Epithelial cell of prostate (primary cell): ENCODE measurements around the gene MOB3C.
"Not testable (repeated sequence)": the region's sequence is repeated elsewhere in the genome, so short reads cannot be mapped to it uniquely, and the experiment has no call there.

Experiments
- DNase-seq: peaks from one replicate; pipeline ENCODE4 v3.0.0-alpha.2; 2011; ENCODE audit warnings: low read depth, low spot score
- H3K27ac ChIP-seq: fragments of 450-650 bp; 2 replicates; pipeline ENCODE4 v1.5.1; 2017; ENCODE audit warnings: mild to moderate bottlenecking

Gene MOB3C

DNA sequence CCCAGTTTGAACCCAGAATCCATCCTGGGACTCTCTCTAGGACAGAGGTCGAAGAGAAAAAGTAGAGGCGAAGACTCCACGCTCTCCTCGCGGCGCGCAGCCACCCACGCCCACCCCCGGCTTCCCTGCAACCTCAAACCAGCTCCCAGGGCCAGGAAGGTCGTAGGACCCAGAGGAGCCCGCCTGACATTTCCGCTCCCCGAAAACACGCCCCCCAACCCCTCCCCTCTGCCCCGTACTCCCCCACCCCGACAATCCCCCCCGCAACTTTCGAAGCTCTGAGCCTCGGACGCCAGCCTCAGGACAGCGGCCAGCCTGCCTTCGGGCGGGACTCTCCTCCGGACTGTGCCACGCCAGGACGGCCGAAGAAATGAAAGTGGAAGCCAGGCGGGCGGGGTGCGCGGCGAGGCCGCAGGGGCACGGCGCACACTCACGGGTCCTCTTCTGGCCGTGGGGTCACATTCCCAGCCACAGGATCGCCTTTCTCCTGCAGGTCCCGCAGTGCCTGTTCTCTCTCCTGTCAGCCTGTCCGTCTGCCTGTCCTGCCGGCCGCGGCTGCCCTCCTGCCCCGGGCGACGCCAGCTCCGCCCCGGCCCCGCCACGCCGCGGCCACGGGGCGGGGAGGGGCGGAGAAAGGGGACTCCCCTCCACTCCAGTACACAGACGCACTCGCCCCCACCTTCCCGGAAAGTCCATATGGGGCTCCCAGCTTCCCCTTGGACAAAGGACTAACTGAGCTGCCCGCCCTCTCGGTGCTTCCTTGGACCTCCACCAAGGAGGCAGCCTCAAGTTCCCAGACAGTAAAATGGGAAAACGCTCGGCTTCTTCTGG, at the start of gene MOB3C:
Gene MOB3C (minus strand): TSS at position 535 of the 831 bp plus-strand sequence. CDS start 3,490 bp downstream, outside the sequence.
- H3K27ac ChIP-seq = peak within 1 kb of the TSS; percentile 91
- no peak for DNase-seq

DNA sequence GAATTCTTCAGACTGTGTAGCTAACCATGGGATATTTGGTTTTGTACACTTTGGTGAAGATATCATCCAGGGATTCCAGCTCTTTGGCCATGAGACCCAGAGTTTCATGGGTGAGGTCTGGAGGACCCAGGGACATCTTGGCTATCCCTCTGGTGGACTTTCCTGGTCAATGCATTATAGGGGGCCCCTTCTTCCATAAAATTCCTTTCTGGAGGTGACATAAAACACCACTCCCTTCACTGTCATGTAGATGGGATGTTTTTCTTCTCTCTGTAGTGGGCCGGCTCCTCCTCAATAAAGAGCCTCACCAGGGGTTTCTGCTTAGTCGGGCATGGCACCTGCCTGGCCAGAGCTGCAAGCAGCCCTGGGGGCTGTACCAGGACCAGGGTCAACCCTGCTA, 49.4 kb upstream of the MOB3C start:
- no peak for DNase-seq
- no peak overlapping the region for H3K27ac ChIP-seq

DNA sequence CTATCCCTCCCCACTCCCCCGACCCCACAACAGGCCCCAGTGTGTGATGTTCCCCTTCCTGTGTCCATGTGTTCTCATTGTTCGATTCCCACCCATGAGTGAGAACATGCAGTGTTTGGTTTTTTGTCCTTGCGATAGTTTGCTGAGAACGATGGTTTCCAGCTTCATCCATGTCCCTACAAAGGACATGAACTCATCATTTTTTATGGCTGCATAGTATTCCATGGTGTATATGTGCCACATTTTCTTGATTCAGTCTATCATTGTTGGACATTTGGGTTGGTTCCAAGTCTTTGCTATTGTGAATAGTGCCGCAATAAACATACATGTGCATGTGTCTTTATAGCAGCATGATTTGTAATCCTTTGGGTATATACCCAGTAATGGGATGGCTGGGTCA, 46.3 kb upstream of the MOB3C start:
- not testable (repeated sequence) for DNase-seq, H3K27ac ChIP-seq

DNA sequence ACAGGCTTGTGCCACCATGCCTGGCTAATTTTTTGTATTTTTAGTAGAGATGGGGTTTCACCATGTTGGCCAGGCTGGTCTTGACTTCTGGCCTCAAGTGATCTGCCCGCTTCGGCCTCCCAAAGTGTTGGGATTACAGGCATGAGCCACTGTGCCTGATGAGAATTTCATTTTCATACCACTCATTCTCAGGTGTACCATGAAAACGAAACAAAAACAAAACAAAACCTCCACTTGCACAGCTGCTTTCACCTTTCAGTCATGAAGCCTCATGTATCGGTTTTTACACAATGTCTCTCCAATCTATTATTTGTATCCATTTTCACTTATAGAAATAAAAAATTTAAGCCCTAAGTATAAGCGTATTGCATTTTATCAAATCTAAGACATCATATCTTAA, 43.5 kb upstream of the MOB3C start:
- not testable (repeated sequence) for DNase-seq, H3K27ac ChIP-seq

DNA sequence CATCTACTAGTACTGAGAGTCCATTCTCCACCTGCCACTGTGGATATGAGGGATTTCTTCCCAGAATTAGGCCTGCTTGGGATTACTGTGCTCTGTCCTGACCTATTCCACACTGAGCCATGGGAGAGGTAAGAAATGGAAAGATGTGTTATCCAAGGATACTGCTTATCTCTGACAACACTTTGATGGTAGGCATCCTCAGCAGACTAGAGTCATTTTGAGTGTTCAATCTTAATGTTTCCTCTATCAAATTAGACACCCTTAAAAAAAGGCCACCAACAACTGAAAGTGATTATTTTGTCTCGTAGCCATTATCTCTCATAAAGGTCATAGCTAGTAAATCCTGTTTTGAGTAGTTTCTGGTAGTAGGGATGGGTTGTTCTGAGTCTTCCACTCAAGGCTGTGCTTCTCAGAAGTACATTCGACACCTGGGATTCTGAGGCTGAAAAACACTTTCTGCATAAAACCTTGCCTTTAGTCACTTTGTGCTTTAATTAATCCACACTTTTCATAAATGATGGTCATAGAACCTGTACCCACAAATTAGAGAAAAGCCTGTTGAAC, 42.8 kb upstream of the MOB3C start:
- DNase-seq = no peak
- no peak overlapping the region for H3K27ac ChIP-seq

DNA sequence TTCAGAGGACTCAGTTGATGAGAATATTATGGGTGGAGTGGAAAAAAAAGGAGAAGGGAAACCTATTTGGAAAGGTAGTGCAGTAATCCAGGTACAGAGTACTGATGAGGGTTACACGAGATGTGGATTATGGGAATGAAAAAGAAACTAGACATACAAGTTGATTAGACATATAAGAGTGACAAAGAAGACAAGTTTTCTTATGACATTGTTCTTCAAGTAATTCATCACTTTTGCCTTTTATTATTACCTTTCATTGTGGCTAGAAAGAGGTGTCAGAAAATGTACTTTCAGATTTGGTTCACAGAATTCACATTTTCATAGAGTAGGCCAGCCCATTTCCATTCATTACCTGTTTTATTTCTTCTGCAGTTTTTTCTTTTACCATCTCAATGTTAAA, 41.2 kb upstream of the MOB3C start:
- no peak for DNase-seq
- no peak overlapping the region for H3K27ac ChIP-seq

DNA sequence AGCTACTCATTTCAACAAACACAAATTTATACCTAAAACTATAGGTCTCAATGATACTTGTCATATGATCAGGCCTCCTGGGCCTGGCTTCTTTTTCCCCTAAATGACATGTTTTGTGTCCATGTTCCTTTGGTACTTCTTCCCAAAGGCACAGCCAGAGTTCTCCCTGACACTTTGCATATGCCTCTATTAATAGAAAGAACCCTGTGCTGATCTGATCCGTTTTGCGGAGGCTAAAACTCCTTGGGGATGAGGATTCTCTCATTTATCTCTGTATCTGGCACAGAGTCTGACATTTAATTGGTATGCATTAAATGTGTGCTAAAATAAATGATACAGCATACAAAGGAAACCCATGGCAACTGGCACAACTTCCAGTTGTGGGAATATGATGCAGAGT, 40.0 kb upstream of the MOB3C start:
- no peak for DNase-seq

DNA sequence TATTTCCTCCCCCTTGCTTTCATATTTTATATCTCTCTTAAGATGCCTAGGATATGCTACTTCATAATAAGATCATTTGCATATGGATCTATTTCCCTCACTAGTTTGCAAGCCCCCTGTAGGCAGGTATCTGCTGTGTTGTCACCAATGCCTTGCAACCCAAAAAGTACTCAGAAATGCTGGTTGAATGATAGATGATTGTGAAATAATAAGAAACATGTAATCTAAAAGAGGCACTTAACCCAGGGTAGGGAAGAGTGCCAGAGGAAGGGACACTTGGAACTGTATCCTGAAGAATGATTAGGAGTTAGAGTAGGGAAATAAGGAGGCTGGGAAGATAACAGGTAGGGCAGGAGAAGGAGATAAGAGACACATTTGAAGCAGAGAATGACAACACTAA, 39.2 kb upstream of the MOB3C start:
- H3K27ac ChIP-seq = no peak overlapping the region
- DNase-seq = no peak

More for the DNA sequence above, 40.0 kb upstream of the MOB3C start:
- H3K27ac ChIP-seq = no peak overlapping the region

DNA sequence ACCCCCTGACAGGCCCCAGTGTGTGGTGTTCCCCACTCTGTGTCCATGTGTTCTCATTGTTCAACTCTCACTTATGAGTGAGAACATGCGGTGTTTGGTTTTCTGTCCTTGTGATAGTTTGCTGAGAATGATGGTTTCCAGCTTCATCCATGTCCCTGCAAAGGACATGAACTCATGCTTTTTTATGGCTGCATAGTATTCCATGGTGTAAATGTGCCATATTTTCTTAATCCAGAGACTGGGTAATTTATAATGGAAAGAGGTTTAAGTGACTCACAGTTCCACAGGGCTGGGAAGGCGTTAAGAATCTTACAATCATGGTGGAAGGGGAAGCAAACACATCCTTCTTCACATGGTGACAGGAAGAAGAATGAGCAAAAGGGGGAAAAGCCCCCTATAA, 38.1 kb upstream of the MOB3C start:
- H3K27ac ChIP-seq, DNase-seq: not testable (repeated sequence)

DNA sequence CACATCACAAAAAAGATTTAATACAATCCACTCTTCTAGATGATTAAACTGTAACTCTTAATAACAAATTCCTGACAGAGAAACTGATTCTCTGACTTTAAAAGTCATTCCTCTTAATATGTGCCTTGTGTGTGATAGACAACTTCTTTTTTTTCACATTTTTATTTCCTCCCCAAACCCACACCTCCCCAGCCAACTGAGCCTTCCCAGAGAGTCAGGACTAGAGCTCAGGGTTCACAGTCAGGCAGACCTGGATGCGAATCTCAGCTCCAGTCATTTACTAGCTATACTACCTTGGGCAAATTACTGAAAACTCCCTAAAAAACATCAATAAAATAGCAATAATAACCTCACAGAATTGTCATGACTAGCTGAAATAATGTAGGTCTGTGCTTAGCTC, 37.4 kb upstream of the MOB3C start:
- no peak overlapping the region for H3K27ac ChIP-seq
- DNase-seq = no peak

DNA sequence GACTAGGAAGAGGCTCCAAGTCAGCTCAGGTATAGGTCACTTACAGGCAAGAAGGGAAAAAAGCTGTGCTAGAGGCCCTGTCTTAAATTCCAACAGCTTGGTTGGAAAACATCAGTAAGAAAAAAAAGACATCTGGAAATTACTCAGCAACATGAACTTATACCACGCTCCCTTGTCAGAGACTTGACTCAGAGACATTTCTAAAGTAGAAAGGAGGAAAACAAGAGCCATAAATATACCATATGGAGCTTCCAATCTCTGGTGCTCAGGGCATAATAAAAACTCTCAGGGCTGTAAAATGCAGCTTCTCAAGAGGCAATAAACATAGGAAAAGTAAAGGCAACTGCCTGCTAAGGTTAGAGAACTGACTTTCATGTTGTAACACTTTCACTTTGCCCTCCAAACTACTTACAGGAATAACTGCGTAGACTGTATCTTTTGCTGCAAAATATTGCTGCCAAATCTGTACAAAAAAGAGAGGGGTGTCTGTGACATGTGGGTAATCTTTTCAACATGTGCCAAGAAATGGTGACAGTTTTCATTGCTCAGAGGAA, 36.9 kb upstream of the MOB3C start:
- DNase-seq = no peak
- H3K27ac ChIP-seq = no peak overlapping the region

DNA sequence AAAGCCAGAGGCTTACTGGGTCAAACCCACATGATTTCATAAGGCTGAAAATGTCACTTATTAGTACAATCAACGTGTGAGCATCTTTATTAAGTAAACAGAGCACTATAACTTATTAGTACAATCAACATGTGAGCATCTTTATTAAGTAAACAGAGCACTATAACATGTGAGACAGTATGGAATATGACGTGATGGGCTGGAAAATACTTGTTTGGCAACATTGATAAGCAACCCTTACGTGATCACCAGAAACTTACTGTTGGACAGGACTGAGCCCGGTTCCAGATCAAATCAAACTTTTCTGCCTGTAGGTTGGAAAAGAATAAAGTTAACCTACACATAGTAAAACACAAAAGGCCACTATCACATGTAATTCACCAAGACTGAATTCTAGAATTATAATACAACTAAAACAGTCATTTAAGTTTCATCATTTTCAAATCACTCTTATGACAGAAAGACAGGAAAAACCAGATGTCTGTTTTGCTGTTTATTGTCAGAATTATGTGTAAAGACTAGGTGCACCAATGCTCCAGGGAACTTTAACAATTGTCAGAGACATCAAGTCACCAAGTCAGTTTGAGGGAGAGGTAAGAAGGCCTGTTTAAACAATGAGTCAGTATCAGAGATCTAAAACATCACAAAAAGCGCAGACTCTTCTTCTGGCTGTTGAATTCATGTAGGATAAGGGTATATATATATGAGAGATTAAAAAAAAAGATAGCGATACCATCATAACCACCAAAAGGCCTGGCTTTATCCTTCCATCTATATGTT, 35.9 kb upstream of the MOB3C start:
- DNase-seq = no peak

DNA sequence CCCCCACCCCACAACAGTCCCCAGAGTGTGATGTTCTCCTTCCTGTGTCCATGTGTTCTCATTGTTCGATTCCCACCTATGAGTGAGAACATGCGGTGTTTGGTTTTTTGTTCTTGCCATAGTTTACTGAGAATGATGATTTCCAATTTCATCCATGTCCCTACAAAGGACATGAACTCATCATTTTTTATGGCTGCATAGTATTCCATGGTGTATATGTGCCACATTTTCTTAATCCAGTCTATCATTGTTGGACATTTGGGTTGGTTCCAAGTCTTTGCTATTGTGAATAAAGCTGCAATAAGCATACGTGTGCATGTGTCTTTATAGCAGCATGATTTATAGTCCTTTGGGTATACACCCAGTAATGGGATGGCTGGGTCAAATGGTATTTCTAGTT, 34.5 kb upstream of the MOB3C start:
- not testable (repeated sequence) for H3K27ac ChIP-seq, DNase-seq

More for the DNA sequence above, 35.9 kb upstream of the MOB3C start:
- H3K27ac ChIP-seq = no peak overlapping the region

DNA sequence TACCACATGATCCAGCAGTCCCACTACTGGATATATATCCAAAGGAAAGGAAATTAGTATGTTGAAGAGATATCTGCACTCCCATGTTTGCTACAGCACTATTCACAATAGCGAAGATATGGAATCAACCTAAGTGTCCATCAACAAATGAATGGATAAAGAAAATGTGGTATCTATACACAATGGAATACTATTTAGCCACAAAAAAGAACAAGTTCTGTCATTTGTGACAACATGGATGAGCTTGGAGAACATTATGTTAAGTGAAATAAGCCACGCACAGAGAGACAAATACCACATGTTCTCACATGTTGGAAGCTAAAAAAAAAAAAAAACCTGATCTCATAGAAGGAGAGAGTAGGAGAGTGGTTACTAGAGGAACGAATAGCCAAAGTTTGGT, 33.9 kb upstream of the MOB3C start:
- no peak for DNase-seq
- no peak overlapping the region for H3K27ac ChIP-seq

DNA sequence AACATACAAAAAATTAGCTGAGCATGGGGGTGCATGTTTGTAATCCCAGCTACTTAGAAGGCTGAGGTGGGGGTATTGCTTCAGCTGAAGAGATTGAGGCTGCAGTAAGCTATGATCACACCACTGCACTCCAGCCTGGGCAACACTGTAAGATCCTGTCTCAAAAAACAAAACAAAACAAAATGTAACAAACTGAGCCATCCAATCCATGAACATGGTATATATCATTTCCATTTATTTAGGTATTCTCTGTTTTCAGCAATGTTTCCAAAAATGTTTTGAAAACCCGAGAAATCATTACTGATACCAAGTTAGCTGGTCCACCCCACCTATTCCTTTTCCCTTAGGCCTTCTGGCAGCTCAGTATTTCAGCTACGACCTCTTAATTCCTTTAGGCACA, 33.2 kb upstream of the MOB3C start:
- H3K27ac ChIP-seq = no peak overlapping the region
- no peak for DNase-seq

DNA sequence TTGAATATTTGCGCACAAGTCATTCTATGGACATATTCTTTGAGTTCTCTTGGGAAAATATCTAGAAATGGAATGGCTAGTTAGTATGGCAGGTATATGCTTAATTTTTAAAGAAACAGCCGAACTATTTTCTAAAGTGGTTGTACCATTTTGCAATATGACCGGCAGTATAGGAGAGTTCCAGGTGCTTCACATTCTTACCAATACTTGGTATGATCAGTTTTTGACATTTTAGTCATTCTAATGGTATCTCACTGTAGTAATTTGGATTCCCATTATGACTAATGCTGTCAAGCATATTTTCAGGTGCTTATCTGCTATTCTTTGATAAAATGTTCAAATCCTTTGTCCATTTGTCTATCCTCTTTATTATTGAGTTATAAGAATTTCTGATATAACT, 31.0 kb upstream of the MOB3C start:
- no peak for DNase-seq
- no peak overlapping the region for H3K27ac ChIP-seq

DNA sequence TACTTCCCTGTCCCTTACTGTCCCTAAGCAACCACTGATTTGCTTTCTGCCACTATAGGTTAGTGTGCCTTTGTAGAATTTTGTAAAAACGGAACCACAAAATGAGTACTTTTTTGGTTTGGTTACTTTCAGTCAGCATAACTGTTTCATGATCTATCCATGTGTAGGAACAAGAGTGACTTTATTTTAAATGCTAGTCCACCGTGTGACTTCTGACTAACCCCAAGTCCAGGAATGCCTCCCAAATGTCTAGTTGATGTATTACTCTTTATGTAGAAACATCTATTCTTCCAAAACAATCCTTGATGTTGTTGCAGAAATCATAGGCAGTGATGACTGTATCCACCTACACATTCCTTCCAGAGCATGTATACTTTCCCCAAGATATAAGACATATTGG, 30.2 kb upstream of the MOB3C start:
- no peak for DNase-seq
- H3K27ac ChIP-seq = no peak overlapping the region

DNA sequence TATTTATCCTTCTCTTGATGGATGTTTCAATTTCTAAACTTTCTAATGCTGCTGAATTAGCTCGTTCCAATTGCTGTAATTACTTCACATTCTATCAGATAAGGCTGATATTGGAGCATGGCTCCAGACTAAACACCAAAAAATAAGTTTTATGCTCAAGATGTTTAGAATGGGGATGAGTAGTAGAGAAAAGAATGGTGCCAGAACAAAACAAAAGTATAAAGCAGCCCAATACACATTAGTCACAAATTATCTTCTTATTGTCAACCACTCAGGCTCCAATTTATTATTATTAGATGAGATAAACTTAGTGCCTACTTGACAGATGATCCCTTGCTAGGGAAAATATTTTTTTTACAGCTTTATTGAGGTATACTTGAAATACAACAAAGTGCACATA, 29.7 kb upstream of the MOB3C start:
- DNase-seq = no peak
- H3K27ac ChIP-seq = no peak overlapping the region

DNA sequence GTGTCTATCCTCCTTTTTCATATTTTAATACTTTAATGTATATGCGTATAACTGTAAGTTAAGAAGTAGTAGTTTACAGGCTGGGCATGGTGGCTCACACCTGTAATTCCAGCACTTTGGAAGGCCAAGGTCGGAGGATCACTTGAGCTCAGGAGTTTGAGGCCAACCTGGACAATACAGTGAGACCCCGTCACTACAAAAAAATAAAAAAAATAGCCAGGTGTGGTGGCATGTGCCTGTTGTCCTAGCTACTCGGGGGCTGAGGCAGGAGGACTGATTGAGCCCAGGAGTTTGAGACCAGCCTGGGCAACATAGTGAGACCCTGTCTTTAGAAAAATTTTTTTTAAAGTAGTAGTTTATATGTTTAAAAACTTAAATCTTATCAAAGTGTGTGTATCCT, 29.2 kb upstream of the MOB3C start:
- DNase-seq = no peak
- H3K27ac ChIP-seq = no peak overlapping the region

DNA sequence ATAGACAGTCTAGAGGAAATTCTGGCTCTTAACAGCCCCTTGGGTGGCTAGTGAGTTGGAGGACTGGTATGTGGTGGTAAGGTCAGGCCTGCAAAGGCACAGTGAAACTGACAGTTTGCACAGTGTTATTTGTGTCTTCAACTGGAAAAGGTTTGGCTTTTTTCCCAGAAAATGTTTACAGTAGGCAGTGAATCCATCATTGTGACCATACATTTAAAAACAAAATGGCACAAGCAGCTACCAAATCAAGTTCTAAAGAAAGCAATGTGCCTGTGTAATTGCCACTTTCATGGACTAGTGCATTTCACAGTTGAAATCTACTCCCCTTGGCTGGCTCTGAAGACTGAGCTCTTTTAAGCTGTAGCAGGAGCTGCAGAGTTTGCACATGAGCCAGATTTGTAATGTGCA, 26.8 kb upstream of the MOB3C start:
- peak; percentile 57 for DNase-seq

DNA sequence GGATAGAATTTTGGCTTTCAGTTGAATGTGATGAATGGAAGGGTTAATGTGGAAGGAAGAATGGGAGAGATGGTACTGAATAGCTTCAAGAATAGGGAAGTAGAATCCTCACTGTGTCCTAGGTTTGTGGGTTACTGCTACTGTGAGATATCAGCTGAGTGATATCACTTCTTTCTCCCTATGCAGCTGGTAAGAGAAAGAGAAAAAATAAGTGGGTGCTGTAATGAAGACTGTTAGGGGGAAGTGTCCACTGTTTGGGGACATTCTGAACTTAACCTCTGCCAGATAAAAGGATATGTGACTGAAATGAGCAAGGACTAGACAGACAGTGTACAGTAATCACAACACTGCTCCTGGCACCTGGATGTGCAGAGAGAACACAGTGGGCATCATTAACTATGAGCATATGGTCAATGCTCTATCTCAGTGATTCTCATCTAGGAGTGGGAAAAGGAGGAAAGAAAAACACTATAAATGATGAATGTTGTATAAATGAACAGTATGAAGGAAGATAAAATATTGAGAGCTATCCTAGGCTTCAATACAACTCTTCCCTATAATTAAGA, 25.6 kb upstream of the MOB3C start:
- H3K27ac ChIP-seq = no peak overlapping the region

More for the DNA sequence above, 26.8 kb upstream of the MOB3C start:
- peak overlapping the region; percentile 2 for H3K27ac ChIP-seq

More for the DNA sequence above, 25.6 kb upstream of the MOB3C start:
- DNase-seq = no peak
